Hepatocyte (in vitro differentiated cells): ENCODE measurements around the gene LPAR1. TPM values are rescaled to one million over a fixed set of nuclear protein-coding genes. Genes with fewer than 3 reads are reported as not detected.

Experiments used
- DNase-seq: peaks from one replicate; pipeline ENCODE4 v3.0.0-alpha.2; 2016; ENCODE audit warnings: low spot score
- H2AFZ ChIP-seq: fragments of 200-600 bp; sonication (generic); 2 replicates; pipeline ENCODE4 v1.6.0; 2016; ENCODE audit warnings: antibody characterized with exemption, mild to moderate bottlenecking
- H3K27ac ChIP-seq: fragments of 200-600 bp; sonication (generic); 2 replicates; pipeline ENCODE4 v1.5.1; 2016; ENCODE audit warnings: mild to moderate bottlenecking
- H3K27me3 ChIP-seq: fragments of 200-600 bp; sonication (generic); 2 replicates; pipeline ENCODE4 v1.6.1; 2016
- H3K36me3 ChIP-seq: fragments of 200-600 bp; sonication (generic); replicated peaks from 2 replicates; pipeline ENCODE4 v1.5.1; 2016; ENCODE audit warnings: low read depth; ENCODE audit not compliant: insufficient read depth
- H3K4me1 ChIP-seq: fragments of 200-600 bp; sonication (generic); 2 replicates; pipeline ENCODE4 v1.5.1; 2016; ENCODE audit warnings: mild to moderate bottlenecking, moderate library complexity; ENCODE audit not compliant: insufficient read depth
- H3K4me2 ChIP-seq: fragments of 200-600 bp; sonication (generic); 2 replicates; pipeline ENCODE4 v1.6.0; 2016
- H3K4me3 ChIP-seq: fragments of 200-600 bp; sonication (generic); 2 replicates; pipeline ENCODE4 v1.5.1; 2016; ENCODE audit warnings: mild to moderate bottlenecking
- H3K79me2 ChIP-seq: fragments of 200-600 bp; sonication (generic); 2 replicates; pipeline ENCODE4 v1.6.0; 2017; ENCODE audit warnings: mild to moderate bottlenecking
- H3K9me2 ChIP-seq: fragments of 200-600 bp; sonication (generic); replicated peaks from 2 replicates; pipeline ENCODE4 v1.6.0; 2017; ENCODE audit warnings: mild to moderate bottlenecking; ENCODE audit not compliant: insufficient read depth
- H3K9me3 ChIP-seq: fragments of 200-600 bp; sonication (generic); 2 replicates; pipeline ENCODE4 v1.5.1; 2016; ENCODE audit warnings: low read depth, mild to moderate bottlenecking
- H4K20me1 ChIP-seq: fragments of 200-600 bp; sonication (generic); 2 replicates; pipeline ENCODE4 v1.6.0; 2016; ENCODE audit warnings: mild to moderate bottlenecking; ENCODE audit not compliant: insufficient read depth, poor library complexity, severe bottlenecking
- EZH2 ChIP-seq: fragments of 200-600 bp; sonication (generic); IDR thresholded peaks from 2 replicates; pipeline ENCODE4 v1.6.1; 2016; ENCODE audit warnings: antibody characterized with exemption, mild to moderate bottlenecking, borderline replicate concordance
- EZH2phosphoT487 ChIP-seq: fragments of 200-600 bp; sonication (generic); IDR thresholded peaks from one replicate; pipeline ENCODE4 v1.6.1; 2018; ENCODE audit warnings: antibody characterized with exemption, mild to moderate bottlenecking, low read depth, moderate library complexity; ENCODE audit not compliant: unreplicated experiment, severe bottlenecking
- WGBS: methylation state at CpG from one replicate; pipeline ENCODE4 v1.1.6; 2016; ENCODE audit warnings: low lambda C conversion rate; ENCODE audit errors: missing lambda C conversion rate; 5-methylcytosine and 5-hydroxymethylcytosine counted together
- polyA plus RNA-seq: library from polyadenylated mRNA; unstranded; fragments of >200 nt; fragmentation: Nextera tagmentation; extraction: Ambion mirVana; gene quantifications from 2 replicates; pipeline ENCODE4 v1.2.1, GENCODE V29; 2016
- total RNA-seq: library from RNA; depleted of rRNA; stranded (reverse); fragments of >200 nt; gene quantifications from 2 replicates; pipeline ENCODE4 v1.2.3, GENCODE V29; 2014
- TF ChIP-seq, protein P1 (sequence below): fragments of 200-600 bp; sonication (generic); IDR thresholded peaks from 2 replicates; pipeline ENCODE4 v1.5.1; 2016; ENCODE audit warnings: antibody characterized with exemption, mild to moderate bottlenecking; ENCODE audit not compliant: poor library complexity

The LPAR1 gene
- total and polyA plus RNA-seq, 2 experiments from 2014 or later, result 20.2 to 36.8 TPM

DNA sequence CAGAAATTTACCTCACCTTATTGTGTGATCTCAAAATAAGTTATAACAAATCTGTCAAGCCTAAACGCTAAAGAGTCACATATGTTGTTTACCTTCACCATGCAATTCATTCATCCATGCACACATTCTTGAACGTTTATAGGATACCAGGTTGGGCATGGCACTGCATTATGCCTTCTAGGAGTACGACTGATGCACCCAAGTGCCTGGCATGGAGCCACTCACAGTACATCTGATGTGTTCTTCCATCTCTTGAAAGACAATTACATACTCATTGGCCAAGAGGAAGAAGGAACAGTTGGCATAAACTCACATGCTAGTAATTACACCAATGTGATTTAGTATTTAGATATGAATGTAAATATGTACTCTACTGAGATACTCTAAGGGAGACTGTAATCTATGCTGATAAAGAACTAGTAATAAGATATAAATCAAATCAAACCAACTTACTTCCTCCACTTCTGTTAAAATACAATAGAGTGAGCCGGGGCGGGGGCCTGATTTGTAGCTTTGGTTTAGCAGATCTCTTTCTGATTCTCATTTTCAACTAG, 90.7 kb downstream of the LPAR1 start:
- Histone ChIP-seq H2AFZ (no peak overlapping the region), H3K36me3 (no peaks in the 10 kb centered on the region), H3K9me2 (no peaks in the 10 kb centered on the region), H3K27ac (no peak overlapping the region), H3K27me3 (no peaks in the 10 kb centered on the region), H3K79me2 (peaks cover 15% of the 10 kb centered on the region), H3K4me3 (no peak overlapping the region), H3K4me2 (no peak overlapping the region), H3K9me3 (no peaks in the 10 kb centered on the region), H3K4me1 (no peaks in the 10 kb centered on the region), H4K20me1 (no peaks in the 10 kb centered on the region)
- 89% methylated on average over 5 of the region's 5 CpGs for WGBS
- no peak for DNase-seq
- TF ChIP-seq, protein P1, sequence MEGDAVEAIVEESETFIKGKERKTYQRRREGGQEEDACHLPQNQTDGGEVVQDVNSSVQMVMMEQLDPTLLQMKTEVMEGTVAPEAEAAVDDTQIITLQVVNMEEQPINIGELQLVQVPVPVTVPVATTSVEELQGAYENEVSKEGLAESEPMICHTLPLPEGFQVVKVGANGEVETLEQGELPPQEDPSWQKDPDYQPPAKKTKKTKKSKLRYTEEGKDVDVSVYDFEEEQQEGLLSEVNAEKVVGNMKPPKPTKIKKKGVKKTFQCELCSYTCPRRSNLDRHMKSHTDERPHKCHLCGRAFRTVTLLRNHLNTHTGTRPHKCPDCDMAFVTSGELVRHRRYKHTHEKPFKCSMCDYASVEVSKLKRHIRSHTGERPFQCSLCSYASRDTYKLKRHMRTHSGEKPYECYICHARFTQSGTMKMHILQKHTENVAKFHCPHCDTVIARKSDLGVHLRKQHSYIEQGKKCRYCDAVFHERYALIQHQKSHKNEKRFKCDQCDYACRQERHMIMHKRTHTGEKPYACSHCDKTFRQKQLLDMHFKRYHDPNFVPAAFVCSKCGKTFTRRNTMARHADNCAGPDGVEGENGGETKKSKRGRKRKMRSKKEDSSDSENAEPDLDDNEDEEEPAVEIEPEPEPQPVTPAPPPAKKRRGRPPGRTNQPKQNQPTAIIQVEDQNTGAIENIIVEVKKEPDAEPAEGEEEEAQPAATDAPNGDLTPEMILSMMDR, result no peak
- TF ChIP-seq EZH2phosphoT487, result no peak
- TF ChIP-seq EZH2, result no peak

DNA sequence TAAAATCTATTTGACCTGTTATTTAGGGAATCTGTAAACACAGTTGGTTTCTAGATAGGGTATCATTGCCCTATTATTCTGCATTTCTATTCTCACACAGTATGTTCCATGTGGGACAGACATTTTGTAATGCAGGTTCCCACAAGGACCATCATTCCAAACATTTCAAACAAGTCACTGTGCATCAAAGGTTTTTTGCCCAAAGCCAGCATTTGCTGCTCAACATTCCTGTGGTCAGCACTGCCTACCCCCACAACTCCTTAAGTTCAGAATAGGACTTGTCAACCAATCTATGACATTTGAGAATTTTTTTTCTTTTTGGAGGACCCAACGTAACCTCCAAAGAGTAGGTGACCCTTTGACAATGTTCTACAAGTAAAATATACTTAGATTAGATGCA, 95.7 kb downstream of the LPAR1 start:
- H3K79me2 ChIP-seq, result peaks cover 10% of the 10 kb centered on the region
- DNase-seq, result no peak
- H2AFZ ChIP-seq, result no peak overlapping the region
- no peaks in the 10 kb centered on the region for H4K20me1 ChIP-seq
- TF ChIP-seq, protein P1, result no peak
- TF ChIP-seq EZH2, result no peak
- TF ChIP-seq EZH2phosphoT487, result no peak
- H3K4me1 ChIP-seq, result no peaks in the 10 kb centered on the region
- WGBS, result 79% methylated on average over 1 of the region's 1 CpG
- no peaks in the 10 kb centered on the region for H3K9me2 ChIP-seq
- H3K27me3 ChIP-seq, result no peaks in the 10 kb centered on the region
- H3K4me2 ChIP-seq, result no peak overlapping the region
- no peaks in the 10 kb centered on the region for H3K36me3 ChIP-seq
- H3K9me3 ChIP-seq, result no peaks in the 10 kb centered on the region
- H3K27ac ChIP-seq, result no peak overlapping the region
- H3K4me3 ChIP-seq, result no peak overlapping the region

DNA sequence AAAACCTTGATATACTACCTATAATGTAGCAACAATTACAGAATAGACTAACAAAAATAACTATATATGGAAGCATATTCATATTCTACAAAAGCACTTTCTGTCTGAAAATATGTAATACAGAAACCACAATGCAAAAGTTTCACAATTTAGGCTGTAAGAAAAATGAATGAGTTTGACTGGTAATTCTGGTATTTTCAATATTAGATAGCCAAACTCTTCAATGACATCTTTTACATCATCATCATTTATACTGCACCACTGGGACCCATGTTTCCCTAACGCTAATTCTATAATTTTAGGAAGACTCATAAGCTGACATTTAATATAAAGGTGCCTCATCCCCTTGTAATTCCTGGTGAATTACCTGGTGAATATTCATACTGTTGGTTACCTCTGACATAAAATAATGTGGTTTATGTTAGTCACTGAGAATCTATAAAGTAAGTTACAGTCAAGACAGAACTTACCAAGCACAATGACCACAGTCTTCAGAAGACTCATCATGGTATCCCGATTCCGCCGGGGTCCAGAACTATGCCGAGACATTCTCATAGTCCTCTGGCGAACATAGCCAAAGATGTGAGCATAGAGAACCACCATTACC, 97.2 kb downstream of the LPAR1 start:
- H4K20me1 ChIP-seq, result no peaks in the 10 kb centered on the region
- H2AFZ ChIP-seq, result no peak overlapping the region
- H3K79me2 ChIP-seq, result peaks cover 9% of the 10 kb centered on the region
- TF ChIP-seq EZH2phosphoT487, result no peak
- TF ChIP-seq EZH2, result no peak
- TF ChIP-seq, protein P1, result no peak
- H3K9me3 ChIP-seq, result no peaks in the 10 kb centered on the region
- H3K36me3 ChIP-seq, result no peaks in the 10 kb centered on the region
- 98% methylated on average over 6 of the region's 6 CpGs for WGBS
- no peaks in the 10 kb centered on the region for H3K27me3 ChIP-seq
- DNase-seq, result no peak
- H3K4me2 ChIP-seq, result no peak overlapping the region
- H3K9me2 ChIP-seq, result no peaks in the 10 kb centered on the region
- no peak overlapping the region for H3K4me3 ChIP-seq
- no peaks in the 10 kb centered on the region for H3K4me1 ChIP-seq
- H3K27ac ChIP-seq, result no peak overlapping the region
